Measurements from ENCODE around the gene BPIFA1.

DNA sequence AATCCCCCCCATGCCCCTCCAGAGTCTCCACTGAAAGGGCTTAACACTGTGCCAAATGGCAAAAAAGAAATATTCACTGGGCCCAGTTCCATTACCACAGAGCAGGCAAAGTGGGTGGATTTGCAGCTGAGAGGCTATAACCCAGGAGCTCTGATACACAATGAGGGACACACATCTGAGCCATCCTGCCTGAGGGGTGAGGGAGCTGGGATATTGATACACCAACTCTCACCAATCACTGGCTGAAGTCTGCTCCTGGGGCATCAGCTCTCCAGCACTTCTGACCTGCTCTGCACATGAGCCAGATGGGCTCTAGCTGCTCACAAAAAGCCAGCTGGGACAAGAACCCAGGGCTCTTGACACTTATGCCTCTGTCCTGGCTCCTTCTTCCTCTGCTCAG is 52.1 kb downstream of the BPIFA1 start:
- TF ChIP-seq, protein P1, sequence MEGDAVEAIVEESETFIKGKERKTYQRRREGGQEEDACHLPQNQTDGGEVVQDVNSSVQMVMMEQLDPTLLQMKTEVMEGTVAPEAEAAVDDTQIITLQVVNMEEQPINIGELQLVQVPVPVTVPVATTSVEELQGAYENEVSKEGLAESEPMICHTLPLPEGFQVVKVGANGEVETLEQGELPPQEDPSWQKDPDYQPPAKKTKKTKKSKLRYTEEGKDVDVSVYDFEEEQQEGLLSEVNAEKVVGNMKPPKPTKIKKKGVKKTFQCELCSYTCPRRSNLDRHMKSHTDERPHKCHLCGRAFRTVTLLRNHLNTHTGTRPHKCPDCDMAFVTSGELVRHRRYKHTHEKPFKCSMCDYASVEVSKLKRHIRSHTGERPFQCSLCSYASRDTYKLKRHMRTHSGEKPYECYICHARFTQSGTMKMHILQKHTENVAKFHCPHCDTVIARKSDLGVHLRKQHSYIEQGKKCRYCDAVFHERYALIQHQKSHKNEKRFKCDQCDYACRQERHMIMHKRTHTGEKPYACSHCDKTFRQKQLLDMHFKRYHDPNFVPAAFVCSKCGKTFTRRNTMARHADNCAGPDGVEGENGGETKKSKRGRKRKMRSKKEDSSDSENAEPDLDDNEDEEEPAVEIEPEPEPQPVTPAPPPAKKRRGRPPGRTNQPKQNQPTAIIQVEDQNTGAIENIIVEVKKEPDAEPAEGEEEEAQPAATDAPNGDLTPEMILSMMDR (IDR thresholded peaks at IDR 0.05 in 4 of 5, conservative IDR thresholded peaks at IDR 0.05 in 1 of 5): no peak
- TF ChIP-seq POLR2A (IDR thresholded peaks at IDR 0.05): no peak
